ENCODE measurements around the gene RGS7.

Gene RGS7

GRCh38 chr1:241356519-241357365 is at the start of gene RGS7:
RGS7 (minus strand) TSS chr1:241357205.
- DNase-seq: peak; percentile 35

GRCh38 chr1:241406421-241406820 is 49.4 kb upstream of the RGS7 start:
- no peak for DNase-seq

- no peak for DNase-seq
Observed at GRCh38 chr1:241401156-241401555, 44.2 kb upstream of the RGS7 start.

- DNase-seq: no peak
Observed at GRCh38 chr1:241396747-241397681, 40.0 kb upstream of the RGS7 start.

- DNase-seq: no peak
Observed at GRCh38 chr1:241391926-241392710, 35.1 kb upstream of the RGS7 start.

GRCh38 chr1:241390526-241390925 is 33.5 kb upstream of the RGS7 start:
- DNase-seq: no peak

- DNase-seq: no peak
Observed at GRCh38 chr1:241389400-241389799, 32.4 kb upstream of the RGS7 start.

GRCh38 chr1:241387216-241387615 is 30.2 kb upstream of the RGS7 start:
- no peak for DNase-seq

- no peak for DNase-seq
Observed at GRCh38 chr1:241376701-241377100, 19.7 kb upstream of the RGS7 start.

GRCh38 chr1:241375886-241376285 is 18.9 kb upstream of the RGS7 start:
- no peak for DNase-seq

- DNase-seq: no peak
Observed at GRCh38 chr1:241366196-241366595, 9.2 kb upstream of the RGS7 start.

- DNase-seq: no peak
Observed at GRCh38 chr1:241362350-241362749, 5.3 kb upstream of the RGS7 start.

- DNase-seq: no peak
Observed at GRCh38 chr1:241357366-241358340, 648 bp upstream of the RGS7 start.

GRCh38 chr1:241356187-241356518 is 852 bp downstream of the RGS7 start:
- no peak for DNase-seq

GRCh38 chr1:241355311-241356010 is 1.5 kb downstream of the RGS7 start:
- DNase-seq: no peak

- DNase-seq: no peak
Observed at GRCh38 chr1:241352401-241352800, 4.6 kb downstream of the RGS7 start.

- no peak for DNase-seq
Observed at GRCh38 chr1:241351841-241352240, 5.2 kb downstream of the RGS7 start.

GRCh38 chr1:241343956-241344355 is 13.0 kb downstream of the RGS7 start:
- DNase-seq: no peak

- no peak for DNase-seq
Observed at GRCh38 chr1:241336335-241336734, 20.7 kb downstream of the RGS7 start.

- no peak for DNase-seq
Observed at GRCh38 chr1:241332987-241333386, 24.0 kb downstream of the RGS7 start.

GRCh38 chr1:241332037-241332409 is 25.0 kb downstream of the RGS7 start:
- DNase-seq: no peak

Measured in stimulated activated CD4-positive, alpha-beta T cell treated with anti-CD3 and anti-CD28 coated beads, Interleukin-15, amount 100 ng/mL, for 24 hours (primary cell).